Liver (tissue), 3 donors: ENCODE data around the gene TACC3.

Source experiments
- ATF3 ChIP-seq: IDR thresholded peaks from 2 replicates; pipeline ENCODE4 v1.6.1; 2016; ENCODE audit warnings: antibody characterized with exemption
- CTCF ChIP-seq: fragments of 150-350 bp; IDR thresholded peaks from 2 replicates; pipeline ENCODE4 v1.5.1; 2017; ENCODE audit warnings: improper control_type of control experiment, low read depth, low read length; ENCODE audit not compliant: missing input control
- EGR1 ChIP-seq, 2 donors: IDR thresholded peaks; 2 replicates each; pipeline ENCODE4 v1.6.1; 2016 to 2018; ENCODE audit warnings: antibody characterized with exemption in 2 of 2, low read depth in 2 of 2
- FOXA1 ChIP-seq: IDR thresholded peaks from 2 replicates; pipeline ENCODE4 v1.6.1; 2016; ENCODE audit warnings: antibody characterized with exemption
- FOXA2 ChIP-seq: IDR thresholded peaks from 2 replicates; pipeline ENCODE4 v1.6.1; 2016; ENCODE audit warnings: antibody characterized with exemption
- GABPA ChIP-seq, 2 donors: IDR thresholded peaks in 1 of 2; conservative IDR thresholded peaks in 1 of 2; 2 replicates each; pipeline ENCODE4 v1.6.1; 2016; ENCODE audit warnings: antibody characterized with exemption in 2 of 2, mild to moderate bottlenecking in 1 of 2, moderate library complexity in 1 of 2
- MAX ChIP-seq: IDR thresholded peaks from 2 replicates; pipeline ENCODE4 v1.6.1; 2016; ENCODE audit warnings: antibody characterized with exemption
- RAD21 ChIP-seq, 2 donors: IDR thresholded peaks; 2 replicates each; pipeline ENCODE4 v1.6.1; 2016; ENCODE audit warnings: antibody characterized with exemption in 2 of 2, mild to moderate bottlenecking in 2 of 2
- REST ChIP-seq: IDR thresholded peaks from 2 replicates; pipeline ENCODE4 v1.6.1; 2016; ENCODE audit warnings: antibody characterized with exemption, mild to moderate bottlenecking
- SP1 ChIP-seq: IDR thresholded peaks from 2 replicates; pipeline ENCODE4 v1.6.1; 2018; ENCODE audit warnings: antibody characterized with exemption, mild to moderate bottlenecking
- TAF1 ChIP-seq: conservative IDR thresholded peaks from 2 replicates; pipeline ENCODE4 v1.6.1; 2016; ENCODE audit warnings: antibody characterized with exemption, mild to moderate bottlenecking
- donor health status: healthy.
- donor health status: healthy.

GRCh38 chr4:1764670-1765069 lies 43.3 kb downstream of the TACC3 start:
- TF ChIP-seq CTCF (no peak), EGR1 (IDR thresholded peaks at IDR 0.05; ENCODE audit: low read depth in 2 of 2) (no peak), ATF3 (no peak), TAF1 (no peak), RAD21 (IDR thresholded peaks at IDR 0.05) (no peak), GABPA (IDR thresholded peaks at IDR 0.05 in 1 of 2, conservative IDR thresholded peaks at IDR 0.05 in 1 of 2) (no peak), REST (no peak), MAX (no peak), FOXA2 (no peak), SP1 (no peak), FOXA1 (no peak)
